NCI-H748 (cell line): Measurements from ENCODE around the gene PLCH2.

Experiments
- DNase-seq: peaks from one replicate; lab custom pipeline; 2025; ENCODE audit not compliant: unreplicated experiment; lab: John Stamatoyannopoulos, UW

PLCH2 gene

DNA sequence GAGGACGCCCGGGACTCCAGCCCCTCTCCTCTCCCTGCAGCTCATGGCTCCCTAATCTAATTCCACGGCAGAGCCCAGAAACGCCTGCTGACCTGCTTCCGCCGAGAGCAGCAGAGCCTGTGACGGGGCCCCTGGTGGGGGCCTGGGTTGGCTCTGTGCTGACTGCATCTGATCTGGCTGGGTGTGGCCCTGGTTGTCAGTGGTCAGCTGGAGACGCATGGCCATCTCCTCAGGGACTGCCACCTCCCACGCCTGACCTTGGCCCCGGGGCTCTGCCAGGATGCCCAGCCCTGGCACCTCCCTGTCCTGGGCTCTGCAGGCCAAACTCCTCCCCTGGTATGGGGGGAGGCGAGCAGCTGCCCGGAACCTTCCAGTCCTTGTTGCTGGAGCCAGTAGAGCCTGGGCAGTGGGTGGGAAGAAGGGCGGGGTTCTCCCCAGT lies 1.1 kb upstream of the PLCH2 start:
- DNase-seq = no peak

GRCh38 chr1:2475571-2475970 lies 518 bp upstream of the PLCH2 start:
- no peak for DNase-seq

DNA sequence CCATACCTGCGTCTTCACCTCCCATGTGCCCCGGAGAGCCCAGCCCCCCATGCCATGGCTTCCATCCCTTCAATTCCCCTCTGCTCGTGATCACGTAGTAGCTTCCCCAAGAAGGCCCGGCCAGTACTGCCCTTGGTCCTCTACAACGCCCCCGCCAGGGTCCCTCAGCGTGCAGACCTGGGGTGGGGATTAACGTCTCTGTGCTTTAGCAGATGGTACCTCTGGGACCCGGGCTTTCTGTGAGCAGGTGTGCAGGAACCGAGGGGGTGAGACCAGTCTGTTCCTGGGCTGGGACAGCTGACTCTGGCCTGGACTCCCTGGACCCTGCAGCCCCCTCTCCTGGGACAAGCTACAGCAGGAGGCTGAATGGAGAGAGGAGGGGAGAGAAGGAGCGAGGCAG lies 1.2 kb downstream of the PLCH2 start:
- DNase-seq = no peak

GRCh38 chr1:2477791-2478499 lies 1.9 kb downstream of the PLCH2 start:
- no peak for DNase-seq

DNA sequence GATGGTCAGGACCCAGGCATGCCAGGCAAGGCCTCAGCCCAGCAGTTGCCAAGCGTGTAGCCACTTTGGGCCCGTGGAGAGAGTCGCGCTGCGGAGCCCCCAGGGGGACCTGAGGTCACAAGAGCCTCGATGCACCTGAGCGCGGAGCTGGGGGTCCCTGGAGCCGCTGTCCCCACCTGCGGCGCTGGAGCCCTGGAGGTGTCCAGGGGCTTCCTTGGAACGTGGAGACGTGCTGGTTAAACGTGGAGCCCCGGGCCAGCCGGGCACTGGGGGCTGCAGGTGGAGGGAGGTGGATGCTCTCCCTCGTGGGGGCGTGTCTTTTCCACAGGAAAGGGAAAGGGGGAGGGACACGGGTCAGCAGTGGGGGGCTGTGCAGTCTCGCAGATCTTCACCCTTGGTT lies 3.1 kb downstream of the PLCH2 start:
- DNase-seq = no peak

GRCh38 chr1:2479618-2480017 lies 3.5 kb downstream of the PLCH2 start:
- DNase-seq = no peak

GRCh38 chr1:2480236-2480985 lies 4.3 kb downstream of the PLCH2 start:
- no peak for DNase-seq

- DNase-seq = no peak
Measured at GRCh38 chr1:2480986-2481364, 4.9 kb downstream of the PLCH2 start.

DNA sequence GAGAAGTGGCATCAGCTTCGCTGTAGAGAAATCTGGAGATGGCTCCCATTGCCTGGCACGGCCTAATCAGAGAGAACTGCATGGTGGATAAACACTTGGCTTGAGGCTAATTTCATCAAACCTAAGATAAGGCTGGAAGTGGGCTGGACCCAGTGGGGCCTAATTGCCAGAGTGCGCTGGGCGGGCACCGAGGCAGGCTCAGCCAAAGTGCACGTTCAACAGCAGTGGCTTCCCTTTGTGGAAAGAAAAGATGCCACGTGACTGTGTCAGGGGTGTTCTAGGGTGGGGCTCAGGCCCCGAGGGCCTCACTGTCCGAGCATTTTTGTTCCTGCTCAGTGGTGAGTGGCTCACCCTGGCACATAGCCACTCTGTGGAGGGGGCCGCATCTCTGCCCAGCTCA lies 5.8 kb downstream of the PLCH2 start:
- DNase-seq = no peak

GRCh38 chr1:2482588-2482987 lies 6.5 kb downstream of the PLCH2 start:
- DNase-seq = no peak

DNA sequence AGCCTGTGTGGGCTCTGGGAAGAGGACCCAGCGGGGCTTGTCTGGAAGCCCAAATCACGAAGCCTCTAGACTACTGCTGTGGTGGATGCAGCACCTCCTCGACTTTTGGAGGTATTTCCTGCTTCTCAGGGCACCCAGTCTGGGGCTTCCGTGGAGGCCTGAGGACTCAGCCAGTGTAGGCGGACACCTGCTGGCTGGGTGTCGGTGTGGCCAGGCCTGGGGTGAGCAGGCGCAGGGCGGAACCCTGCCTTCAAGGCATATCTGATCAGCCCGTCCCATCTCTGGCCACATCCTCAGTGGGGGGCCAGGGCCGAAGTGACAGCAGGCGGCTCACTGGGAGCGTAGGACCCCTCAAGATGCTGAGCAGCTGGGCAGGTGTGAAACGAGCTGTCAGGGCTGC lies 6.9 kb downstream of the PLCH2 start:
- DNase-seq = no peak

DNA sequence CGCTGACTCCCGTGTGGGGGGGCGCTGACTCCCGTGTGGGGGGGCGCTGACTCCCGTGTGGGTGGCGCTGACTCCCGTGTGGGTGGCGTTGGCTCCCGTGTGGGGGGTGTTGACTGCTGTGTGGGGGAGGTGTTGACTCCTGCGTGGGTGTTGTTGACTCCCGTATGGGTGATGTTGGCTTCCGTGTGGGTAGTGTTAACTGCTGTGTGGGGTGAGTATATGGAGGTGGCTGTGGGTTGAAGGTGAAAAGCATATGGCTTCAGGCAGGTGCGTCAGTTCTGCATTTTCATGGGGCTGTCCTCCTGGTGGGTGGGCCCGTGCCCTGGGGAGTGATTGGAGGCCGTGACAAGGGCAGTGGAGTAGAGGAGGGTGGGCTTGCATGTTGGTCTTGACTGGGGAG lies 7.9 kb downstream of the PLCH2 start:
- DNase-seq = no peak

DNA sequence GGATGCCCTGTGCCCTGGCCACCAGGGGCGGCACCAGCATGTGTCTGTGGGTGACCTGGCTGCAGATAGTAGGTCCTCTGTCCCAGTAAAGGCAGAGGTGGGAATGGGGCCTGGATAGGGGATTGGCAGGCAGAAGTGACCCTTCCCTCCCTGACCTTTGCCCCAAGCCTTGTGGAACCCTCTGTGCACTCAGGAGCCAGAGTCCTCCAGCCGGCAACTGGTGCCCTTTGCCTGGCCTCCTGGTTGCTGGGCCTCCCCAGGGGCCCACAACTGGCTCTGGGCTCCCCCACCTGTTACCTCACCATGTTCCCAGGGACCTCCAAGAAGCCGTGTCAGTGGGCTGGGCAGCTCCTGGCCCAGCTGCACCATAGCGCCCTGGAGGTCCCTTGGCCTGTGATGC lies 10.0 kb downstream of the PLCH2 start:
- DNase-seq = no peak

DNA sequence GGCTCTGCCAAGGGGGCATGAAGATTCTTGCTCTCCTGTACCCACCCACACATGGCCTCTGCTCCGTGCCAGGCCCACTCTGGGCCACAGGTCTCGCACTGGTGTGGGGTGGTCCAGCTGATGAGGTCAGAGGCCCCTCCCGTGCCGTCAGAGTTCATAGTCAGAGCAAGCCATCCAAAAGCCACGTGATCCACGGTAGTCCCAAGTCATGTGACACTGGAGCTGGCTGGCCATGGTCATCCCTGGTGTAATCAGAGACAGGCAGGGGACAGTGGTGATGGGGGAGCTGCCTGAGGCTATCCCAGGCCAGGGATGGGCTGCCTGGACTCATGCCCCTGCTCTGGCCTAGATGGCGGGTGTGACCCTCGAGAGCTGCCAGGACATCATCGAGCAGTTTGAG lies 10.5 kb downstream of the PLCH2 start:
- no peak for DNase-seq

GRCh38 chr1:2488688-2489087 lies 12.6 kb downstream of the PLCH2 start:
- DNase-seq = no peak

DNA sequence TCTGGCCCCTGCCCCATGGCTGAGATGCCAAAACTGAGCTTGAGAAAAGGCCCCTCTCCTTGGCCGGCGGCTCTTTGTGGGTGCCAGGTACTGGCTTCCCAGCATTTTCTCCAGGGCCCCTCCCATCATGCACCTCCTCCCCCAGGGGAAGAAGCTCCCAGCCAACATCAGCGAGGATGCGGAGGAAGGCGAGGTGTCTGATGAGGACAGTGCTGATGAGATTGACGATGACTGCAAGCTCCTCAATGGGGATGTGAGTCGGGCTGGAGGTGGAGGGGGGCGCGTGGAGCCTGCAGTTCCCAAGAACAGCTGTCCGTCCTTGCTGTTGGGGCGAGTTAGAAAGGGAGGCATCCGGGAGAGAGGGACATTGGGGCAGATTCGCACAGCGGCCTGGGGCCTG lies 13.5 kb downstream of the PLCH2 start:
- no peak for DNase-seq

DNA sequence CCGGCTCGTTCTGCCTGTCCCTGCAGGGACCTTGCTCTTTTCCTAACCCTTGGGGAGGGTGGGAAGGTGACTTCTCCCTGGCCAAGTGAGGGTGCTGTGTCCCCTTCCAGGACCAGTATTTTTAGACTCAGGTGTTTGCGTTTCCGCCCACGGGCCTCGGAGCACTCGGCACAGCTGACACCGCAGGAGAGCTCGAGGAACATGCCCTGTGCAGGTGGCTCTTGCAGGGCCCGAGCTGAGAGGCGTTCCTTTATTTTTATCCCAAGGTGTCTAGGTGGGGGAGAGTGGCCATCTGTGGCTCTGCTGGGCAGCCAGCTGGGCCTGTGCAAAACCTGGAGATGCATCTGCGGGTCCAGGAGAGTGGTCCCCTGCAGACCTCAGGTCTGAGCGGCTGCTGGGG lies 16.0 kb downstream of the PLCH2 start:
- no peak for DNase-seq

- no peak for DNase-seq
Measured at GRCh38 chr1:2493218-2493617, 17.1 kb downstream of the PLCH2 start.

DNA sequence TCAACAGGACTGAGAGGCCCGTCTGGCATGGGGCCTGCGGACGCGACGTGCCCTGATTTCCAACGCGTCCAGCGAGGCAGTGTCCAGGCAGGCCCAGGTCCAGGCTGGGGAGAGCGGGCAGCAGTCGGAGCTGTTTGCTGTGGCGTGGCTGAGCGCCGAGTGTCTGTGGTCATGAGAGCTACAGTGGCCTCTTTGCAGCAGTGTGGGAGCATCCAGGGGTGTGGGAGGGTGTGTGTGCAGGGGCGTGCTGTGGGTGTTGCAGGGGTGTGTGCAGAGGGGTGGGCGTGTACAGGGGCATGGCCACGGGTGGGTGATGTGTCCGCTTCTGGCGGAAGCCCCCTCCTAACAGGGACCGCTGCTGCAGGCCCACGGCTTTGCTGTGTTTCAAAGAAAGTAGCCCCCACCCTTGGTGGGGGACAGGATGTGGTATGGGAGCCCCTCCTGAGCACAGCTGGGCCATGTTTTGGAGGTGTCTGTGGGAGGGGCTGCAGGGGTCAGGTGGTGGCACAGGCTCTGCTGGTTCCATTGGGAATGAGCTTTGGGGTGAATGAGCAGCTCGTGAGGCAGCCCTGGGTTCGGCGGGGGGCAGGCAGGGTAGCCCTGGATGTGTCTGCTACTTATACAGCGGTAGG lies 17.7 kb downstream of the PLCH2 start:
- no peak for DNase-seq

DNA sequence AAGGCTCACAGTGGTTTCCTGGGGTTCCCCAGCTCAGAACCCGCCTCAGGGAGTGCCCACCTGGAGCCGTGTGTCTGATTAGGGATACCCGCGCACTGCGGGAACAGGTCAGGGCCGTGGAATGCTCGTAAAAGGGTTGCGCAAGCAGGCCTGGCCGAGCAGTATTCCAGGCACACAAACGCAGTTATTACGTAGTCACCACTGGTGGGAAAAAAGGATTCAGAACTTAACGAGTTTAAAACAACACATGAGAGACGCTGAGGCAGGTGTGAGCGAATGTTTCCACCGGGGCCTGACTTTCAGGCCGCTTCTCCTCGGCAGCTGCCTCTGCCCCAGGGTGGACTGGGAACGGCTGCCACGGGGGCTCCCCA lies 18.2 kb downstream of the PLCH2 start:
- no peak for DNase-seq

GRCh38 chr1:2495026-2495425 lies 18.9 kb downstream of the PLCH2 start:
- DNase-seq = no peak

DNA sequence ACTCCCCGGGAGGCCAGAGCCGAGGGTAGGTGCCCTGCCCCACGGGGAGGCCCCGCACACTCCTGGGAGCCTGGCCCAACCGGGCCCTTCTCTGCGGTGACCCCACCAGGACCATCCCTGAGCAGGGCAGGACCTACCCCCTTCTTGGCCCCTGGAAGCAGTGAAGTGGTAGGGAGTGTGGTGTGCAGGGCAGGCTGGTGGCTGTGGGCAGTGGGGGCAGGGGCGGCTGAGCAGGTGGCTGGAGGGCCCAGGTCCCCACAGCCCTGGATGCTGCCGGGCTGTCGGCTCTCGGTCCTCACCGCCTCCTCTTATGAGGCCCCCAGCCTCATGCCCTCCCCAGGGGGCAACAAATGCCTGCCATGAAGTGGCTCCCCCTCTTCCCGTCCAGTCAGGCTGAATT lies 19.5 kb downstream of the PLCH2 start:
- no peak for DNase-seq
